GM18505 (cell line): ENCODE results near the gene DICER1.
"Not testable (repeated sequence)": the region's sequence is repeated elsewhere in the genome, so short reads cannot be mapped to it uniquely, and the experiment has no call there.

Source experiments
- ATAC-seq: cut with Tn5 transposase; IDR thresholded peaks from one replicate; pipeline ENCODE4 v1.9.1; 2021; ENCODE audit not compliant: unreplicated experiment
- POLR2A ChIP-seq: IDR thresholded peaks from 4 replicates; pipeline ENCODE4 v1.6.1; 2011; ENCODE audit warnings: borderline replicate concordance; ENCODE audit not compliant: insufficient read depth, insufficient read length; ENCODE audit errors: extremely low read depth

The DICER1 gene, protein sequence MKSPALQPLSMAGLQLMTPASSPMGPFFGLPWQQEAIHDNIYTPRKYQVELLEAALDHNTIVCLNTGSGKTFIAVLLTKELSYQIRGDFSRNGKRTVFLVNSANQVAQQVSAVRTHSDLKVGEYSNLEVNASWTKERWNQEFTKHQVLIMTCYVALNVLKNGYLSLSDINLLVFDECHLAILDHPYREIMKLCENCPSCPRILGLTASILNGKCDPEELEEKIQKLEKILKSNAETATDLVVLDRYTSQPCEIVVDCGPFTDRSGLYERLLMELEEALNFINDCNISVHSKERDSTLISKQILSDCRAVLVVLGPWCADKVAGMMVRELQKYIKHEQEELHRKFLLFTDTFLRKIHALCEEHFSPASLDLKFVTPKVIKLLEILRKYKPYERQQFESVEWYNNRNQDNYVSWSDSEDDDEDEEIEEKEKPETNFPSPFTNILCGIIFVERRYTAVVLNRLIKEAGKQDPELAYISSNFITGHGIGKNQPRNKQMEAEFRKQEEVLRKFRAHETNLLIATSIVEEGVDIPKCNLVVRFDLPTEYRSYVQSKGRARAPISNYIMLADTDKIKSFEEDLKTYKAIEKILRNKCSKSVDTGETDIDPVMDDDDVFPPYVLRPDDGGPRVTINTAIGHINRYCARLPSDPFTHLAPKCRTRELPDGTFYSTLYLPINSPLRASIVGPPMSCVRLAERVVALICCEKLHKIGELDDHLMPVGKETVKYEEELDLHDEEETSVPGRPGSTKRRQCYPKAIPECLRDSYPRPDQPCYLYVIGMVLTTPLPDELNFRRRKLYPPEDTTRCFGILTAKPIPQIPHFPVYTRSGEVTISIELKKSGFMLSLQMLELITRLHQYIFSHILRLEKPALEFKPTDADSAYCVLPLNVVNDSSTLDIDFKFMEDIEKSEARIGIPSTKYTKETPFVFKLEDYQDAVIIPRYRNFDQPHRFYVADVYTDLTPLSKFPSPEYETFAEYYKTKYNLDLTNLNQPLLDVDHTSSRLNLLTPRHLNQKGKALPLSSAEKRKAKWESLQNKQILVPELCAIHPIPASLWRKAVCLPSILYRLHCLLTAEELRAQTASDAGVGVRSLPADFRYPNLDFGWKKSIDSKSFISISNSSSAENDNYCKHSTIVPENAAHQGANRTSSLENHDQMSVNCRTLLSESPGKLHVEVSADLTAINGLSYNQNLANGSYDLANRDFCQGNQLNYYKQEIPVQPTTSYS (N-terminal part only)

GRCh38 chr14:95157327-95158189 is at the start of gene DICER1:
Gene DICER1 (minus strand): TSS chr14:95157529. CDS start chr14:95133458, 24,071 bp downstream.
- peak; percentile 77 for TF ChIP-seq POLR2A
- ATAC-seq: peak; percentile 76

DNA sequence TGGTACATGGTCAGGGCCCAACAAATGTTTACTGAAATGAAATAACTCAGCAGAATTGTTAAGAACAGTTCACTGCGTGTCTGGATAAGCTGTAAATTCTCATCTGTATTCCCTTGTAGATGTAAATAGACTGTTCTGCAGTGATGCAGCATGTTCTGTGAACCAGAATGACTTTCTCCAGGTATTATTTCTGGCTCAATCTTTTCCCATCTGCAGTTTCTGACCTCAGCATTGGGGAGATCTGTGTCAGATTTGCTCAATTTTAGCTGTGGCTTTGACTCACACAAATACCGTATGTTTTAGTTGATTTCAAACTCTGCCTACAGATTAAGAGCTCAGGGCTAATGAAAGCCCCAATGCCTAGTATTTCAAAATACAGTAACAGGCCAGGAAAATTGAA is 49.2 kb upstream of the DICER1 start:
- ATAC-seq: no peak
- no peak for TF ChIP-seq POLR2A

DNA sequence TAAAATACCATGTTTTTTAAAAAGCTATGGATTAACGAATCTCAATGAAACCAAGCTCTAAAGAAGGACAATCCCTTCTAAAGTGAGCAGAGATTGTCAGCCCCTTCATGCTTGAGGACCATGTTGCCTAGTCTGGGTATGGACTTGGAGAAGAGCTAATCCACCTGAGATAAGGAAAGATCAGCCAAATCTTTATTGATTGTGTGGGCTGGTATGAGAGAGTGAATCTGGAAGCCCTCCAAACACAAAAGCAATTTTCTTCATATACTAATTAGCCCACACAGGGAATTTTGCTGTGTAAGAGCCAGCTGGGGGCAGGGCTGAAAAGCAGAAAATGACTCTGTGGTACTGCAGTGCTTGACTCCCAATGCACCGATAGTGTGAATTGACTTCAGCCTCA is 47.4 kb upstream of the DICER1 start:
- no peak for TF ChIP-seq POLR2A
- ATAC-seq: no peak

GRCh38 chr14:95201745-95202144 is 44.4 kb upstream of the DICER1 start:
- ATAC-seq: not testable (repeated sequence)

GRCh38 chr14:95200404-95200803 is 43.1 kb upstream of the DICER1 start:
- TF ChIP-seq POLR2A: no peak
- no peak for ATAC-seq

GRCh38 chr14:95199298-95199983 is 42.1 kb upstream of the DICER1 start:
- no peak for ATAC-seq
- TF ChIP-seq POLR2A: no peak

DNA sequence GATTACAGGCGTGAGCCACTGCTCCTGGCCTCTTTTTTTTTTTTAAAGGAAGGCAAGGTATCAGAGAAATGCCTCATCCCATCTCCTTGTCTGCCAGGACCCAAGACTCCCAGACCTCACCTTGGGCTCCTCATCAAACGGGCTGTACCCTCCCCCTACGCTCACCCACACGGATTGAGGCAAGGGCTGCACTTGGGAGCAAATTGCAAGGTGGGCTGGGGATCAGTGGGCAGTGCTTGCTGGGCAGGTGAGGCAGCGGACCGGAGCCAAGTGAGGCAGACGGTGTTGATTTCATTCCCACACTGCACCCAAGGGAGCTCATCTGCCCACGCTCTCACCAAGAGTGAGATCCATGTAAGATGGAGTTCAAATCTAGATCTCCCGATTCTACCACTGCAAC is 41.0 kb upstream of the DICER1 start:
- ATAC-seq: no peak
- TF ChIP-seq POLR2A: no peak

- TF ChIP-seq POLR2A: no peak
- no peak for ATAC-seq
Observed at GRCh38 chr14:95197551-95197950, 40.2 kb upstream of the DICER1 start.

GRCh38 chr14:95196826-95197545 is 39.7 kb upstream of the DICER1 start:
- no peak for ATAC-seq
- TF ChIP-seq POLR2A: no peak

DNA sequence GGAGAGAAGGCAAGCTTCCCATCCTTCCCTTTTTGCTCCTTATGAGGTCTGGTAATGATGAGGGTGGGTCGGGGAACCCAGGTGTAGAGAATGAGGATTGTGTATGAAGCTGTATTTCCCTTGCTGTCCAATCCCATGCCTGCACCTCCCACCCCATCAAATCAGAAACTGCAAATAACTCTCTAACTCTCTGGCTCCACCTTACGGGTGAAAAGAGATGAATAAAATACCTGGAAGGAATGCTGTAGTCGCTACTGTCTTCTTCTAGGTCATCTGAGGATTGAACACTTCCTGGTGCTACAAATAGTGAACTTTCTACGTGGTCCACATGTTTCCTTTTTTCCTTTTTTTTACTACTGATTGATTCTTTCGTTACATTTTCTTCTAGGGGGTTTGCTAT is 38.9 kb upstream of the DICER1 start:
- ATAC-seq: no peak
- TF ChIP-seq POLR2A: no peak

DNA sequence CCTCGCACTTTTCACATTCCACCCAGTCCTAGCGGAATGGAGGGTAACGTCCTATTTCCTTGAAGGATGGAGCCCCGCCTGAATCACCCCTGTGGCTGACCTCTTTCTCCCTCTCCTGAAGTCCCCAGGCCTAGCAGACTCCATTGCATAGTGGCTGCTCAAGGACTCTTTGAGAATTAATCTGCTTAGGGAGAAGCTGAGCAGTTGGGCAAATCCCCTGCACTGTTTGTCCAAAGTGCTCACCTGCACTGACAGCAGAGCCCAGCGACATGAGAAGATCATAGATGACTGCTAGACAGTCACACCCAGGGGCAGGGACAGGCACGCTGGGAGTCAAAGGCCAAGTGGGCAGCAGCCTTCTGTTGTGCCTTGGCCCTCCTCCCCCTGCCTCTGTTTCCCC is 37.7 kb upstream of the DICER1 start:
- no peak for ATAC-seq
- no peak for TF ChIP-seq POLR2A
